GM21825 (cell line): ENCODE results near the gene RCL1.
A peak's percentile ranks its signal among the peaks of the same experiment; 100 is the strongest.

Experiments
- ATAC-seq: cut with Tn5 transposase; IDR thresholded peaks from one replicate; pipeline ENCODE4 v1.9.1; 2021; ENCODE audit warnings: mild to moderate bottlenecking, moderate library complexity; ENCODE audit not compliant: unreplicated experiment

RCL1 gene

GRCh38 chr9:4805191-4805918, 12.6 kb downstream of the RCL1 start:
- no peak for ATAC-seq

DNA sequence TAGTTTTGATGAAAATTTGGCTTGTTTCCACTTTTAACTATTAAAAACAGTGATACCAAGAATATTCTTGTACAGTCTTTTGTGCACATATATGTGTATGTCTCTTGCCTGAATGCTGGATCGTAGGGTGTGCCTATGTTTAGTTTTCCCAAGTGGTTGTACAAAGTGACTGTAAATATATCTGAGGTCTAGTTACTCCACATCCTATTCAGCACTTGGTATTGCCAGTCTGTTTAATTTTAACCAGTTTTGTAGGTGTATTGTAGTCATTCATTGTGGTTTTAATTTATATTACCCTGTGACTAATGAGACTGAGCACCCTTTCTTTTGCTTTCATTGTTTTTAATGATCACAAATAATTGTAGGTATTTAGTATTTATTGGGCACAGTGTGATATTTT, 17.8 kb downstream of the RCL1 start:
- no peak for ATAC-seq

DNA sequence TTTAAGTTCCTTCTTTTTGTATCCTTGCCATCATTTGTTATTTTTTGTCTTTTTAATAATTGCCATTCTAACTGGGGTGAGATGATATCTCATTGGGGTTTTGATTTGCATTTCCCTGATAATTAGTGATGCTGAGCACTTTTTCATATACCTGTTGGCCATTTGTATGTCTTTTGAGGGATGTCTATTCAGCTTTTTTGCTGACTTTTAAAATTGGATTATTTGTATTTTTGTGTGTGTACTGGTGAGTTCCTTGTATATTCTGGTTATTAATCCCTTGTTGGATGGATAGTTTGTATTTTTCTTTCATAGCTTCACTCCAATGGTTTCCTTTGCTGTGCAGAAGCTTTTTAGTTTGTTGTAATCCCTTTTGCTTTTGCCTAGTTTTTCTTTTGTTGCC, 19.1 kb downstream of the RCL1 start:
- ATAC-seq: no peak

GRCh38 chr9:4812858-4813257, 20.1 kb downstream of the RCL1 start:
- no peak for ATAC-seq

GRCh38 chr9:4814913-4815312, 22.2 kb downstream of the RCL1 start:
- peak; percentile 72 for ATAC-seq

DNA sequence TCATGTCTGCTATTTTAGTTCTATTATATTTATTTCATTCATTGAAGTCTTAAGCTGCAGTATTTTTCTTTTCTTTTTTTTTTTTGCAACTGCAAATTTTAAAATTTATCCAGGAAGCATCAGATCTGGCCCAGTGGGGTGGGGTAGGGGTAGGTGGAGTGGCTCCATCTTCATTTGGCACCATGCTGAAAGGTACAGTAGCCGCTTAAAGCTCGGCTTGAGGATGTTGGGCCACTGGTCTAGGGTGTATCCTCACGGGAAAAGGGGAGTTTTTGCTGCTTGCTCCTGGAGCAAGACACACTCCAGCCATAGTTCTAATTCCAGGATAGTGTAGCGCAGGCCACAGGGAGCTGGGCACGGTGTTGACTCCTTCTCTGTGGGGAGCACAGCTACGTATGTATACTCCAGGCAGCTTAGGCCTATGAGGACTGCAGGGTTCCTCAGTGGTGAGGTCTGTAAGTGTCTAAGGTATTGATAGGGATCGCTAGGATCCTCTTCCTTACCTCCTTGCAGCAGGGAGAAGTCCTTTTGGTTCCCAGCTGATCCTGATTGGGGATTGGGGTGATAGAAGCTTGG, 22.7 kb downstream of the RCL1 start:
- peak; percentile 32 for ATAC-seq

DNA sequence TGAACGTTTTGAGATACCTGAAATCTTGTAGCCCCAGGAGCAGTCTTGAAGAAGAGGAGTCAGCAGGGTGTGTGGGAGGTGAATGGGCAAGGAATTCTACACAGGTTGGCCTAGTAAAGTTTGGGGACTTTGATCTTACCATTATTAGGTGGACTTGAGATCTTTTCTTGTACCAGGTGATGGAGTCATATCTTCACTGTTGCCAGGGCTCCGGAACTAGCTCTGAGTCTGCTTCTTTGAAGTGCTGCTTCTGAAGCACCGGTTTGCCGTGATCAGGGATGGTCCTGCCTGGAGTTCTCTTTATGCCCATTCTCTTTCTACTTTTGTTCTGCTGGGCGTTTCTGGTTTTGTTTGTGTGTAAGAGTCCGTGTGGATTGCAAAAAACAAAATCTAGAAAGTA, 27.4 kb downstream of the RCL1 start:
- ATAC-seq: no peak

GRCh38 chr9:4821133-4821532, 28.4 kb downstream of the RCL1 start:
- ATAC-seq: no peak

DNA sequence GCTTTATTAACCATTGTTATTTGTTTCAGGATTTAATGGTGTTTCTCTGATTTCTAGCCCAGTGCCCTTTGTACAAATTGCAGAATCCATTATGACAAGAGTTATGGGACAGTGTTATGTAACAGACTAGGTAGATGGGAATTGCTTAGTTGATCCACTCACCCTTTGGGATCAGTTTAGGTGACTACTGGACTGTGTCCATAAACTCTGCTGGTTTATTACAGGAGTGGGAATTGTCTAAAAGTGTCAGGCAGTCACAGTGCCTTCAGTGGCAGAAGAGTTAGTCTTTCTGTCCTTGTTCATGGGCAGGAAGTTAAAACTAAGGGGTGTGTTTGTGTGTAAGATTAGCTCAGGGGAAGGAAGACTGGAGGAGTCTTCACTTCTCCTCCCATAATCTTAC, 29.3 kb downstream of the RCL1 start:
- ATAC-seq: no peak

- ATAC-seq: no peak
Measured at GRCh38 chr9:4826417-4827166, 33.8 kb downstream of the RCL1 start.

- no peak for ATAC-seq
Measured at GRCh38 chr9:4827224-4827623, 34.5 kb downstream of the RCL1 start.

DNA sequence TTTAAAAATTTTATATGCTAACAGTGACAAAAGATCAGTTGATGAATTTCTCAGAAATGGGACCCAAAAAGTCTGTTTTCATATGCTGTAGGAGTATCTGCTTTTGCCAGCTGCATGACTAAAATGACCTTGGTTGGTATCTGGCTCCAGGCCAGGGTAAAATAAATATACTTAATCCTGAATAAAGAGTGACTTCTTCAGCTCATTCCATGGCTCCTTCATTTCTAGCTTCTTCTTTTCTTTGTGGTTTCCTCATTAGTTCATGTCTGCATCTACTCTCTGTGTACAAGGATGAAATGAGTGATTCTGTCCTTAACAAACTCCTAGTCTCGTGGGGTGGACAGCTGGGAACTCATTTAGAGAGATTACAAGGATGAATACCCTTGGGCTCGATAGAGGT, 36.0 kb downstream of the RCL1 start:
- ATAC-seq: no peak

- no peak for ATAC-seq
Measured at GRCh38 chr9:4829969-4830368, 37.2 kb downstream of the RCL1 start.

DNA sequence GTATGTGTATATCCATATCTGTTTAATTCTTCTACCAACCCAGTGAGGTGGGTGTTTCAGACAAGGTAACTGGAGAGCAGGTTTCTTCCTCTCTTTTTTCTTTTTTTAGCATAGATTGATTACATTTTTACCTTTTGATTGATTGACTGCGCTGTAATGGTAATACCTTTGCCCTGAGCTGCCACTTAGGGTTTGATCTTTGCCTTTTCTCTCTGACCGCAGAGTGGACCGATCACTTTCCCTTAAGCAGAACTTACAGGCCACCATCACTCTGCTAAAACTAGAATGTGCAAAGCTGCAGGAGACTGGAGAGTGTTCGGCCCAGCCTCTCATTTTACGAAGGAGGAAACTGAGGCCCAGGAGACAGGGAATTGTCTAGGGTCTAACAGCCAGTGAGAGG, 38.0 kb downstream of the RCL1 start:
- ATAC-seq: no peak

DNA sequence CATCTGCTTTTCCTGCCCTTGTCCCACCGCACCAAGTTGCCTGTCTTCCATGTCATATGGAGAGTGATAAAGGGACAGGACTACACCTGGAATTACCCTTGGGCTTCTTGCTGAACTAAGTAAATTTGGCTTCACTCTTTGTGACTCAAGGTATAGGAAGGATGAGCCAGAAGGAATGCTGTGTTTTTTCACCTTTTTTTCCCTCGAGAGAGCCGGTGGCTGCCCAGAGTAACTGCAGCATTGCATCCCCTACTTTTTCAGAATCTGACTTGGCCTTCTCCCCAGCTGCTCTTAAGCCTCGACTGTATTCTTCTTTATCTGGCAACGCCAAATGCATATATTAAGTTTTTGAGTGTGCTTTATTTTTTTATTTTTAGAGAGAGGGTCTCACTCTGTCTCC, 38.4 kb downstream of the RCL1 start:
- ATAC-seq: no peak

DNA sequence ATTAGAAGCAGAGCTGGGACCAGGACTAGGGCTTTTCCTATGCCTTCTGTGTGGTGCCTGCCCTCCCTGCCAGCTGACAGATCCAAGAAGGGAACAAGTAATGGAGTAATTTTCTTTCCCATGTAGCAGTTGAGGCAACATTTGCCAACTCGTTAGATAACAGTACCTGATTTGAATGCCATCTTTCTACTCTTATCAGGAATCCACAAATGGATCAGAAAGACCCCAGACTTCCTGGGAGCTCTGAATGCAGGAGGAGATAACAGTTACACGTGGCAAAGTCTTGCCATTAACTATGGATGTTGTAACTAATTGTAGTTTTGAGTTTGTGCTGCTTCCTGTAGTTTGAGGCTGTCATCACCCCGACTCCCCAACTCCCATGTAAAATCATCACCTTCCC, 39.2 kb downstream of the RCL1 start:
- no peak for ATAC-seq

GRCh38 chr9:4832786-4833579, 40.2 kb downstream of the RCL1 start:
- ATAC-seq: no peak

DNA sequence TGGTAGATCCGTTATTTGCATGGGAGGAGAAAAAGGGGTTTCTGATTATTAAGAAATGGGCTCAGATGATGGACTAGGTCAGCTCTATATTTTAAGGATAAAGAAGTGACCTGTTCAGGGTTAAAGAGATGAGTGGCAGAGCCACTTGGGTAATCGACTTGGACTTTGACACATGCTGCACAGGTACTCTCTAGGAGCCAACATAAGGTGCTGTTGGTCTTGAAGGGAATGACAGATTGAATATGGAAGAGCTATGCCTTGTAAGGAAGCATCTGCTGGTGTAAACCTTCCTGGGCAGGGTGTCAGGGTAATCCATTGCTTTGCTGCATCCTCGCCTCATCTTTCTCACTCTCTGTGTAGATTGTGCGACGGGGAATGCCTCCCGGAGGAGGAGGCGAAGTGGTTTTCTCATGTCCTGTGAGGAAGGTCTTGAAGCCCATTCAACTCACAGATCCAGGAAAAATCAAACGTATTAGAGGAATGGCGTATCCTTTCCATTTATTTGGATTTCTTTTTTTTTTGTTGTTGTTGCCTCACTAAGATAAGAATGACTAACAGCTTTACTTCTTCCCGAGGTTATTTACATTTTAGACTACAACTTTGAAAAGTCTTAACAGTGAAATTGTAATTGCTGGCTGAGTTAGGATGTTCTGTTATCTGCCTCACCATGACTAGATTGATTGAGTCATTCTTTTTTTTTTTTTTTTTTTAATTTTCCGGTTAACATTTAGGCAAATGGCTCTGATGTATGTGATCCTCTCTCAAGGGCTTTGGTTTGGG, 41.2 kb downstream of the RCL1 start:
- ATAC-seq: no peak

GRCh38 chr9:4836676-4837075, 43.9 kb downstream of the RCL1 start:
- no peak for ATAC-seq

DNA sequence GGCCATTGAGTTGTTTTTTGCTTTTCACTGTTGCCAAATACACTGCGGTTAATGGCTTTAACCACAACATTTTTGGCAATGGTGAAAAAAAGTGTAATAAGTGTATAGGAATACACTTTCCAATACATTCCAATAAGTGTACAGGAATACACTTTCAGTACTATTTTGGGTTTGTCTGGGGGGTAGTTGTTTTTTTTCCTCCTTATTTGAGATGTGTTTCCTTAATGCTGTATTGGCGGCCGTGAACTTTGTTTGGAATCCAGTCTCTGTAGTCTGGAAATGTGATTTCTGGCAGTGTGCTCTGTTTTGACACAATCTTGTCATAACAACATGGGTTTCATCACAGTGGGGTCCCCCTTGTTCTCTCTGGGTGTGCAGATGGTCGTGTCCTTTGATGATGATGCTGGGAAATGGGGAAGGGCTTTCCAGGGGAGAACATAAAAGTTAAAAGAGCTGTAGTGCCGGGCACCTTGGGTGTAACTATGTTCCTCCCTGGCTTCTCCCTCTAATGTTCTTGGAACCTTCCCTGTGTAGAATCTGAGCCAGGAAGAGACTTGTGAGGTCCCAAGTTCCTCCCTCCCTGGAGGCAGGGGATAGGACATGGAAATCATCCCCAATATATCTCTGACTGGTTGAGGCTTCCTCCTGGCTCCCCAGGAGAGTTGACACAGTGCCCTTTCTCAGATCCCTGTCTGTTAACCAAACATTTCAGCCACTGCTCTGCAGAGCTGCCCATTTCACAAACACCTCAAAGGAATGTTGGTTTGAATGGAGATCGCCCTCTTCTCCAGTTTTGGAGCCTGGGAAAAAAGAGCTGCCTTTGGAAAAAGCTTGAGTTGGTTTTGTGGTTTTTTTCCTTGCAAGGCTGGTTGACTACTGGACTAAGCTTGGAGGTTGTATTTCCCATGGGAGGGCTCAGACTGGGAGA, 44.8 kb downstream of the RCL1 start:
- no peak for ATAC-seq
